ENCODE data around the gene ITM2A. TPM values are rescaled to one million over a fixed set of nuclear protein-coding genes. Genes with fewer than 3 reads are reported as not detected.

The ITM2A gene
- total RNA-seq, 2 experiments from 2014 or later: 63.1 to 70.5 TPM

GRCh38 chrX:79371640-79372039 lies 4.5 kb upstream of the ITM2A start:
- ATAC-seq (no peak), DNase-seq (no peak)
- Mint-ChIP-seq H3K36me3 (ENCODE audit: low read depth) (peaks cover under 1% of the 10 kb centered on the region), H3K4me1 (ENCODE audit: low read depth) (peaks cover 34% of the 10 kb centered on the region), H3K9me3 (peaks cover 2% of the 10 kb centered on the region), H3K27me3 (no peaks in the 10 kb centered on the region), H3K27ac (no peak overlapping the region), H3K4me3 (no peak overlapping the region)
- ChIA-PET CTCF (no interaction called here), POLR2A (no interaction called here)
- TF ChIP-seq, protein P1, sequence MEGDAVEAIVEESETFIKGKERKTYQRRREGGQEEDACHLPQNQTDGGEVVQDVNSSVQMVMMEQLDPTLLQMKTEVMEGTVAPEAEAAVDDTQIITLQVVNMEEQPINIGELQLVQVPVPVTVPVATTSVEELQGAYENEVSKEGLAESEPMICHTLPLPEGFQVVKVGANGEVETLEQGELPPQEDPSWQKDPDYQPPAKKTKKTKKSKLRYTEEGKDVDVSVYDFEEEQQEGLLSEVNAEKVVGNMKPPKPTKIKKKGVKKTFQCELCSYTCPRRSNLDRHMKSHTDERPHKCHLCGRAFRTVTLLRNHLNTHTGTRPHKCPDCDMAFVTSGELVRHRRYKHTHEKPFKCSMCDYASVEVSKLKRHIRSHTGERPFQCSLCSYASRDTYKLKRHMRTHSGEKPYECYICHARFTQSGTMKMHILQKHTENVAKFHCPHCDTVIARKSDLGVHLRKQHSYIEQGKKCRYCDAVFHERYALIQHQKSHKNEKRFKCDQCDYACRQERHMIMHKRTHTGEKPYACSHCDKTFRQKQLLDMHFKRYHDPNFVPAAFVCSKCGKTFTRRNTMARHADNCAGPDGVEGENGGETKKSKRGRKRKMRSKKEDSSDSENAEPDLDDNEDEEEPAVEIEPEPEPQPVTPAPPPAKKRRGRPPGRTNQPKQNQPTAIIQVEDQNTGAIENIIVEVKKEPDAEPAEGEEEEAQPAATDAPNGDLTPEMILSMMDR (IDR thresholded peaks at IDR 0.05): no peak
- intact Hi-C loops (cut with micrococcal nuclease): no loop called here

DNA sequence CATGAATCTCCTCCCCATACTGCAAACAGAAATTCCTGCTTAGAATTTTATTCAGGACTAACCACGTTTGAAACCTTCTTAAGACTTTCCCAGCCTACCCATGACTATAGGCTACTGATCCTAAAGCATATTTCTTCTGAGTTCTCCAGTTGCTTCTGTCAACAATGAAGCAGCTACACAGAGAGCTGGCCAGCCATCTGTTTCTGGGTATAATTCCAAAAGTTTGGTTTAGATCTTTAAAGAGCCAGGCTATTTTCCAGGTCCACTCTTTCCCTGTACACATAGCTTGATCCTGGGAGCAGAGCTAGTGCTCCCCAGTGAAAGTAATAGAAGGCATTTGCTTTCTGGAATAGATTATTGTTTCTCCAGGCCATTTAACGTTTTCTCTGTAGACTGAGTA lies 4.0 kb upstream of the ITM2A start:
- Mint-ChIP-seq H3K4me3 (no peak overlapping the region), H3K27ac (no peak overlapping the region), H3K9me3 (peaks cover 2% of the 10 kb centered on the region), H3K27me3 (no peaks in the 10 kb centered on the region), H3K36me3 (ENCODE audit: low read depth) (no peaks in the 10 kb centered on the region), H3K4me1 (ENCODE audit: low read depth) (peaks cover 34% of the 10 kb centered on the region)
- POLR2A ChIA-PET: no interaction called here
- intact Hi-C loops (cut with micrococcal nuclease): no loop called here
- ATAC-seq (no peak), DNase-seq (no peak)
- TF ChIP-seq, protein P1 (IDR thresholded peaks at IDR 0.05): no peak
- CTCF ChIA-PET: no interaction called here

DNA sequence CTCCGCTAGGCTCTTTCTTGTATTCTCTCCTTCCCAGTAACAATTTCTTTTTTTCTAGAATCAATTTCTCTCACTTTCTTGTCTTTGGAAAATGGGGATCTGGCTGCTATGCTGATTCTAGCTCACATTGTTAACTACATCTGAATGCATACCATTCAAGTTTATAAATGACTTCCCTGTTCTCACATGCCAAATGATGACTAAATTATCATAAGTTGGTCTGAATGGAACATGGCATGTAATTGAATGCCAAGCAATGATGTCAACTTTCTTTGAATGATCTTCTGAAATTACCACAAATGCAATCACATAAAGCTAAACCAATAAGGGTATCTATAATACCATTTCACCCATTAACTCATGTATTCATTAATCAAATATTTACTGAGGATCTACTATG lies 2.7 kb upstream of the ITM2A start:
- Mint-ChIP-seq H3K27ac (no peak overlapping the region), H3K4me1 (ENCODE audit: low read depth) (peaks cover 34% of the 10 kb centered on the region), H3K36me3 (ENCODE audit: low read depth) (peaks cover 3% of the 10 kb centered on the region), H3K27me3 (no peaks in the 10 kb centered on the region), H3K9me3 (peaks cover 2% of the 10 kb centered on the region), H3K4me3 (no peak overlapping the region)
- no peak for ATAC-seq
- POLR2A ChIA-PET: no interaction called here
- CTCF ChIA-PET: no interaction called here
- no peak for DNase-seq
- intact Hi-C loops (cut with micrococcal nuclease): loop anchor here (10.0 kb wide), 1 partner anchor 205 kb away; no protein-coding TSS in a partner anchor
- TF ChIP-seq, protein P1 (IDR thresholded peaks at IDR 0.05): no peak

- Mint-ChIP-seq H3K4me1 (ENCODE audit: low read depth) (peaks cover 37% of the 10 kb centered on the region), H3K36me3 (ENCODE audit: low read depth) (peaks cover 3% of the 10 kb centered on the region), H3K9me3 (peaks cover 2% of the 10 kb centered on the region), H3K27ac (peak overlapping the region; percentile 95), H3K4me3 (no peak overlapping the region), H3K27me3 (no peaks in the 10 kb centered on the region)
- ATAC-seq (no peak), DNase-seq (no peak)
- intact Hi-C loops (cut with micrococcal nuclease): loop anchor here (10.0 kb wide), 1 partner anchor 204 kb away; no protein-coding TSS in a partner anchor
- POLR2A ChIA-PET: no interaction called here
- TF ChIP-seq, protein P1 (IDR thresholded peaks at IDR 0.05): no peak
- CTCF ChIA-PET: interaction anchor here (1.2 kb wide), 1 partner anchor 44 kb away, joined by 3 read pairs; no protein-coding TSS in a partner anchor
Measured at GRCh38 chrX:79368441-79368840, 1.3 kb upstream of the ITM2A start.

DNA sequence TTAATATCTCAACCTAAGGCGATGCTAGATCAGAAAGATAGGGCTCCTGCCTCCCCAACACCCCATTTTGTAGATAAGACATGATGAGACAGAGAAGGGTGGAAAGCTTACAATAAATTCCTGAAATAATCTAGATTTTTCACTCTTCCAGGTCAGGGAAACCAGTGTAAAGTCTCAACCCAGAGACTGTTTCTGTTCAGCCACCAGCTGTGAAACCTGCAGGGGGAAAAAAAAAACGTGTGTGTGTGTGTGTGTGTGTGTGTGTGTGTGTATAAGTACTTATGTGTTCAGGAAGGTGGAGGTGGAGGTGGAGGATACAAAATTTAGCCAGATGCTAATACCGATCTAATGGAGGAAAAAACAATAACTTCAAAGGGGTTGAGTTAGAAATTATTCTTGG lies 773 bp upstream of the ITM2A start:
- CTCF ChIA-PET: interaction anchor here (1.1 to 1.2 kb wide), 2 partner anchors 42 to 45 kb away, joined by 3 read pairs; no protein-coding TSS in a partner anchor
- Mint-ChIP-seq H3K36me3 (ENCODE audit: low read depth) (peaks cover 5% of the 10 kb centered on the region), H3K4me1 (ENCODE audit: low read depth) (peaks cover 35% of the 10 kb centered on the region), H3K27ac (peak overlapping the region; percentile 95), H3K27me3 (no peaks in the 10 kb centered on the region), H3K9me3 (no peaks in the 10 kb centered on the region), H3K4me3 (peak overlapping the region; percentile 90)
- DNase-seq (no peak), ATAC-seq (no peak)
- POLR2A ChIA-PET: no interaction called here
- intact Hi-C loops (cut with micrococcal nuclease): loop anchor here (10.0 kb wide), 1 partner anchor 203 kb away; no protein-coding TSS in a partner anchor
- TF ChIP-seq, protein P1 (IDR thresholded peaks at IDR 0.05): no peak

All from activated CD8-positive, alpha-beta T cell treated with anti-CD3 and anti-CD28 coated beads for 36 hours (primary cell).